HepG2 (cell line): ENCODE data around the gene RIMS3. TPM values are rescaled to one million over a fixed set of nuclear protein-coding genes. Genes with fewer than 3 reads are reported as not detected.

Experiments used
- ATAC-seq: fragments of 200-7000 bp; cut with Tn5 transposase; 3 replicates; pipeline ENCODE4 v1.9.1; 2020; ENCODE audit warnings: mild to moderate bottlenecking, moderate library complexity
- BruUV-seq: library from RNA; stranded (reverse); fragments of 400-500 nt; replicated peaks from 2 replicates; lab custom pipeline; 2021; lab: Mats Ljungman, UMichigan
- CTCF ChIA-PET: fragments of 300-600 bp; formaldehyde crosslinking; extraction: SDS; loops from one replicate; lab custom pipeline; 2021; ENCODE audit warnings: low total read pairs, inconsistent platforms, low intra/inter-chr PET ratio; lab: Yijun Ruan, JAX
- POLR2A ChIA-PET: fragments of 350-600 bp; sonication (Branson Sonifier 250); formaldehyde crosslinking; loops from one replicate; lab custom pipeline; 2020; ENCODE audit warnings: antibody characterized with exemption, inconsistent platforms; lab: Yijun Ruan, JAX
- DNase-seq: peaks from one replicate; pipeline ENCODE4 v3.0.0-alpha.2; 2015; ENCODE audit warnings: low spot score
- FAIRE-seq: peaks from 3 replicates; lab custom pipeline; 2011; peaks lifted over from hg19 to GRCh38; lab: Jason Lieb, UNC
- H2AFZ ChIP-seq: one replicate; pipeline ENCODE4 v1.6.1; 2011; ENCODE audit warnings: low read length, inconsistent platforms
- H3K27ac ChIP-seq: fragments of 300-600 bp; 3 replicates; pipeline ENCODE4 v1.8.0; 2011; ENCODE audit warnings: mixed run types, mild to moderate bottlenecking, mixed read lengths, low read length, inconsistent platforms; ENCODE audit not compliant: insufficient read depth; ENCODE audit errors: extremely low read length
- H3K27me3 ChIP-seq, 2 experiments: fragments of 200-600 bp in 1 of 2; 2 replicates in 1 of 2; 3 replicates in 1 of 2; pipeline versions ENCODE4 v1.6.0 to v1.8.0; 2011; ENCODE audit warnings: low read length in 2 of 2, mild to moderate bottlenecking in 2 of 2, moderate library complexity in 2 of 2, inconsistent platforms in 1 of 2; ENCODE audit not compliant: insufficient read depth in 2 of 2, control insufficient read depth in 1 of 2
- H3K36me3 ChIP-seq, 2 experiments: fragments of 200-600 bp in 1 of 2; replicated peaks in 1 of 2; 2 replicates in 1 of 2; 3 replicates in 1 of 2; pipeline versions ENCODE4 v1.5.1 to v1.8.0; 2011; ENCODE audit warnings: low read length in 2 of 2, inconsistent platforms in 1 of 2; ENCODE audit not compliant: insufficient read depth in 2 of 2, control insufficient read depth in 1 of 2
- H3K4me1 ChIP-seq: 2 replicates; pipeline ENCODE4 v1.5.1; 2012; ENCODE audit warnings: low read length, inconsistent platforms; ENCODE audit not compliant: insufficient read depth
- H3K4me2 ChIP-seq: 2 replicates; pipeline ENCODE4 v1.6.0; 2011; ENCODE audit warnings: low read depth, low read length, inconsistent platforms
- H3K4me3 ChIP-seq, 3 experiments: fragments of 200-600 bp in 1 of 3; sonication (generic), shearing (Covaris generic) in 1 of 3; replicated peaks in 1 of 3; 2 replicates each; pipeline ENCODE4 v1.5.1; 2011 to 2016; ENCODE audit warnings: low read length in 3 of 3, inconsistent platforms in 2 of 3, low read depth in 2 of 3, mild to moderate bottlenecking in 2 of 3, control low read depth in 1 of 3, mixed read lengths in 1 of 3; ENCODE audit not compliant: insufficient read depth in 1 of 3
- H3K79me2 ChIP-seq: one replicate; pipeline ENCODE4 v1.6.1; 2011; ENCODE audit warnings: low read length, inconsistent platforms; ENCODE audit not compliant: insufficient read depth
- H3K9ac ChIP-seq: 2 replicates; pipeline ENCODE4 v1.6.0; 2011; ENCODE audit warnings: mild to moderate bottlenecking, low read depth, low read length, inconsistent platforms; ENCODE audit not compliant: insufficient read depth
- H3K9me3 ChIP-seq: 2 replicates; pipeline ENCODE4 v1.5.1; 2012; ENCODE audit warnings: mild to moderate bottlenecking, low read length
- H4K20me1 ChIP-seq: 2 replicates; pipeline ENCODE4 v1.6.0; 2011; ENCODE audit warnings: inconsistent platforms, mild to moderate bottlenecking, low read length, moderate library complexity; ENCODE audit not compliant: insufficient read depth
- AKAP8 ChIP-seq: sonication (generic); formaldehyde crosslinking; IDR thresholded peaks from 2 replicates; pipeline ENCODE4 v1.5.1; 2020; ENCODE audit warnings: mild to moderate bottlenecking, missing genetic modification reagents
- FLYWCH1 ChIP-seq: sonication (generic); formaldehyde crosslinking; IDR thresholded peaks from 2 replicates; pipeline ENCODE4 v1.8.1; 2023; ENCODE audit warnings: mild to moderate bottlenecking, missing genetic modification reagents
- FOSL2 ChIP-seq: sonication (generic); formaldehyde crosslinking; IDR thresholded peaks from 2 replicates; pipeline ENCODE4 v1.4.0; 2020; ENCODE audit warnings: missing genetic modification reagents
- GATAD2A ChIP-seq: IDR thresholded peaks from 2 replicates; pipeline ENCODE4 v1.6.1; 2016
- HMG20A ChIP-seq: IDR thresholded peaks from 2 replicates; pipeline ENCODE4 v1.6.1; 2016; ENCODE audit warnings: borderline replicate concordance
- KLF12 ChIP-seq: sonication (generic); formaldehyde crosslinking; IDR thresholded peaks from 2 replicates; pipeline ENCODE4 v1.4.0; 2020; ENCODE audit warnings: missing genetic modification reagents, borderline replicate concordance
- MXI1 ChIP-seq: IDR thresholded peaks from 3 replicates; pipeline ENCODE4 v1.6.1; 2012; ENCODE audit warnings: low read depth, low read length, inconsistent platforms, borderline replicate concordance
- NBN ChIP-seq: fragments of 450-650 bp; conservative IDR thresholded peaks from 2 replicates; pipeline ENCODE4 v1.6.1; 2017
- POLR2A ChIP-seq, 2 experiments: IDR thresholded peaks; 2 replicates each; pipeline ENCODE4 v1.6.1; 2011; ENCODE audit warnings: low read depth in 2 of 2, low read length in 2 of 2, mild to moderate bottlenecking in 1 of 2, moderate library complexity in 1 of 2; ENCODE audit not compliant: insufficient read depth in 1 of 2
- RAD51 ChIP-seq: fragments of 450-650 bp; IDR thresholded peaks from 2 replicates; pipeline ENCODE4 v1.6.1; 2016; ENCODE audit warnings: borderline replicate concordance
- SIN3B ChIP-seq: fragments of 150-350 bp; IDR thresholded peaks from 2 replicates; pipeline ENCODE4 v1.6.1; 2014; ENCODE audit warnings: low read length
- SMYD3 ChIP-seq: sonication (generic); formaldehyde crosslinking; IDR thresholded peaks from 2 replicates; pipeline ENCODE4 v1.8.1; 2023; ENCODE audit warnings: mild to moderate bottlenecking, missing genetic modification reagents
- TEAD3 ChIP-seq: optimal IDR thresholded peaks from 2 replicates; pipeline ENCODE3; 2016; ENCODE audit warnings: borderline replicate concordance
- TP53 ChIP-seq: sonication (generic); formaldehyde crosslinking; conservative IDR thresholded peaks from 2 replicates; pipeline ENCODE4 v1.4.0; 2020; ENCODE audit warnings: missing genetic modification reagents
- ZFY ChIP-seq: sonication (generic); formaldehyde crosslinking; IDR thresholded peaks from 2 replicates; pipeline ENCODE4 v1.4.0; 2020; ENCODE audit warnings: missing genetic modification reagents
- ZNF274 ChIP-seq: sonication (generic); formaldehyde crosslinking; IDR thresholded peaks from 2 replicates; pipeline ENCODE4 v1.5.1; 2020; ENCODE audit warnings: mild to moderate bottlenecking, missing genetic modification reagents
- ZNF329 ChIP-seq: sonication (generic); formaldehyde crosslinking; IDR thresholded peaks from 2 replicates; pipeline ENCODE4 v1.9.0; 2021; ENCODE audit warnings: low read depth, mild to moderate bottlenecking, missing genetic modification reagents
- ZNF572 ChIP-seq: sonication (generic); formaldehyde crosslinking; IDR thresholded peaks from 2 replicates; pipeline ENCODE4 v1.5.1; 2020; ENCODE audit warnings: mild to moderate bottlenecking, missing genetic modification reagents
- ZNF710 ChIP-seq: sonication (generic); formaldehyde crosslinking; IDR thresholded peaks from 2 replicates; pipeline ENCODE4 v1.5.0; 2020; ENCODE audit warnings: mild to moderate bottlenecking, missing genetic modification reagents, borderline replicate concordance
- ZNF792 ChIP-seq: IDR thresholded peaks from 2 replicates; pipeline ENCODE4 v1.6.1; 2016
- ZSCAN25 ChIP-seq: sonication (generic); formaldehyde crosslinking; IDR thresholded peaks from 2 replicates; pipeline ENCODE4 v1.8.0; 2022; ENCODE audit warnings: mild to moderate bottlenecking, missing genetic modification reagents
- WGBS: methylation state at CpG from one replicate; pipeline ENCODE4 v1.1.6; 2017; ENCODE audit warnings: low lambda C conversion rate; 5-methylcytosine and 5-hydroxymethylcytosine counted together
- in situ Hi-C: cut with HindIII; loops from 2 replicates; pipeline ENCODE4 v1.10.0; 2017; ENCODE audit warnings: low pct_unique_long_range_greater_than_20kb; ENCODE audit not compliant: extremely low pct_ligation_motif_present
- intact Hi-C: fragments of 100-400 bp; cut with micrococcal nuclease; formaldehyde crosslinking; loops from one replicate; pipeline ENCODE4 v1.10.0; 2022; ENCODE audit not compliant: unreplicated experiment
- polyA plus RNA-seq, 8 experiments: library from polyadenylated mRNA; depleted of rRNA in 3 of 8; stranded (reverse) in 7 of 8; unstranded in 1 of 8; fragments of >200 nt; fragmentation: Illumina TruSeq in 4 of 8; extraction: Trizol in 4 of 8; gene quantifications; 2 replicates each; pipeline versions ENCODE4 v1.2.1 to v1.2.3, GENCODE V29; 2011 to 2016; ENCODE audit warnings: low read depth in 4 of 8, missing spikeins in 1 of 8, mixed read lengths in 1 of 8; ENCODE audit not compliant: insufficient read depth in 1 of 8
- total RNA-seq, 5 experiments: library from RNA; depleted of rRNA; stranded (reverse); fragments of >200 nt; fragmentation: Illumina TruSeq; extraction: Trizol; gene quantifications; 2 replicates each; pipeline ENCODE4 v1.2.3, GENCODE V29; 2016; ENCODE audit warnings: low read depth in 1 of 5
- TF ChIP-seq, protein P1 (sequence below): sonication (generic); formaldehyde crosslinking; IDR thresholded peaks from 2 replicates; pipeline ENCODE4 v1.4.0; 2020; ENCODE audit warnings: missing genetic modification reagents, mild to moderate bottlenecking, borderline replicate concordance

RIMS3 gene
- total and polyA plus RNA-seq, 2 of the 13 experiments (the other 11 are each of a cell fraction or from before 2014, with no cell fraction given): 2.1 to 5.4 TPM

DNA sequence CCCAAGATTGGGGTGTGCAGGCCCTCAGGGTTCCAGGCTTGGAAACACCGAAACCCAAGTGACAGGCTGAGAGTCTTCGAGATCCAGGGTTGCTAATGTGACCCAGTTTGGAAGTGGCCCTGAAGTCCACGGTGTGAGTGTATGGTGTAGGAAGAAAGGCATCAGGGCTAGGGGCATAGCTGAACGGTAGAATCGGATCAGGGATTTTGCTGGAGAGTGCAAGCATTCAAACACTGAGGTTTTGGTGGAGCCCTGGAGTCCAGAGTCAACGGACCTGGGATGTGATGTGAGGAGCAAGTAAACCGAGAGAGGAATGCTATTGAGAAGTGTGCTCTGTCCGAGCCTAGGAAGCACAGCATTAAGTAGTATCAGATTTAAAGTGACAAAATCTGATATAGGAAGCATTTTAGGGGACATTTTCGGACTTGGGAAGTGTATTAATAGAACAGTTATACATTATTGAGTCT, 27.0 kb upstream of the RIMS3 start:
- H3K9me3 ChIP-seq: no peaks in the 10 kb centered on the region
- H2AFZ ChIP-seq: no peak overlapping the region
- H3K27me3 ChIP-seq: peaks cover 0 to 3% of the 10 kb centered on the region in 2 experiments; a peak in 1 of 5 replicates
- H3K79me2 ChIP-seq: peaks cover 71% of the 10 kb centered on the region
- BruUV-seq: TSS peak; percentile 56
- H3K27ac ChIP-seq: peak overlapping the region; percentile 97
- POLR2A ChIA-PET: interaction anchor here (1.0 to 5.4 kb wide), 18 partner anchors 10 to 170 kb away, joined by 3 to 147 read pairs (median 14); partner anchors contain the start of genes CITED4, RIMS3 and ZNF684
- CTCF ChIA-PET: no interaction called here
- H3K36me3 ChIP-seq: 0 out of 5 replicates have a peak, but pooled peaks cover 1 to 4% of the 10 kb centered on the region in 2 experiments
- DNase-seq (peak; percentile 34), FAIRE-seq (peak; percentile 4), ATAC-seq (peak; percentile 58)
- H3K4me1 ChIP-seq: peaks cover 62% of the 10 kb centered on the region
- H3K4me3 ChIP-seq: peak overlapping the region; percentile 74 to 81 (median 81)
- under 1% methylated on average over 9 of the region's 9 CpGs for WGBS
- intact Hi-C loops (loop anchor here (1.0 to 5.0 kb wide), 3 partner anchors 17 to 160 kb away; no protein-coding TSS in a partner anchor), in situ Hi-C loops (no loop called here)
- H4K20me1 ChIP-seq: no peaks in the 10 kb centered on the region; the same call in 1 of the 2 replicates
- peak overlapping the region; percentile 100 for H3K4me2 ChIP-seq
- H3K9ac ChIP-seq: peak overlapping the region; percentile 97
- TF ChIP-seq AKAP8: peak; percentile 15; the same call in 1 of the 2 replicates
- TF ChIP-seq NBN: no peak
- TF ChIP-seq ZNF572 (CRISPR knock-in tag): 0 out of 2 replicates have a peak, but pooled peaks have one; percentile 3
- TF ChIP-seq TEAD3 (CRISPR knock-in tag): peak; percentile 4
- TF ChIP-seq, protein P1, sequence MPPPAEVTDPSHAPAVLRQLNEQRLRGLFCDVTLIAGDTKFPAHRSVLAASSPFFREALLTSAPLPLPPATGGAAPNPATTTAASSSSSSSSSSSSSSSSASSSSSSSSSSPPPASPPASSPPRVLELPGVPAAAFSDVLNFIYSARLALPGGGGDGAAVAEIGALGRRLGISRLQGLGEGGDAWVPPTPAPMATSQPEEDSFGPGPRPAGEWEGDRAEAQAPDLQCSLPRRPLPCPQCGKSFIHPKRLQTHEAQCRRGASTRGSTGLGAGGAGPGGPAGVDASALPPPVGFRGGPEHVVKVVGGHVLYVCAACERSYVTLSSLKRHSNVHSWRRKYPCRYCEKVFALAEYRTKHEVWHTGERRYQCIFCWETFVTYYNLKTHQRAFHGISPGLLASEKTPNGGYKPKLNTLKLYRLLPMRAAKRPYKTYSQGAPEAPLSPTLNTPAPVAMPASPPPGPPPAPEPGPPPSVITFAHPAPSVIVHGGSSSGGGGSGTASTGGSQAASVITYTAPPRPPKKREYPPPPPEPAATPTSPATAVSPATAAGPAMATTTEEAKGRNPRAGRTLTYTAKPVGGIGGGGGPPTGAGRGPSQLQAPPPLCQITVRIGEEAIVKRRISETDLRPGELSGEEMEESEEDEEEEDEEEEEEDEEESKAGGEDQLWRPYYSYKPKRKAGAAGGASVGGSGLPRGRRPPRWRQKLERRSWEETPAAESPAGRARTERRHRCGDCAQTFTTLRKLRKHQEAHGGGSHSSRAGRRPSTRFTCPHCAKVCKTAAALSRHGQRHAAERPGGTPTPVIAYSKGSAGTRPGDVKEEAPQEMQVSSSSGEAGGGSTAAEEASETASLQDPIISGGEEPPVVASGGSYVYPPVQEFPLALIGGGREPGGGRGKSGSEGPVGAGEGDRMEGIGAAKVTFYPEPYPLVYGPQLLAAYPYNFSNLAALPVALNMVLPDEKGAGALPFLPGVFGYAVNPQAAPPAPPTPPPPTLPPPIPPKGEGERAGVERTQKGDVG (CRISPR knock-in tag): no peak
- TF ChIP-seq ZSCAN25 (CRISPR knock-in tag): peak; percentile 9; the same call in 1 of the 2 replicates
- TF ChIP-seq HMG20A (CRISPR knock-in tag): no peak
- TF ChIP-seq MXI1: no peak
- 0 out of 4 replicates have a peak, but pooled peaks of 1 of the 2 experiments have one; percentile 7 for TF ChIP-seq POLR2A (IDR thresholded peaks at IDR 0.05; ENCODE audit: insufficient read depth in 1 of 2, low read depth in 2 of 2, low read length in 2 of 2)
- TF ChIP-seq KLF12: 0 out of 2 replicates have a peak, but pooled peaks have one; percentile 27
- TF ChIP-seq GATAD2A: 0 out of 2 replicates have a peak, but pooled peaks have one; percentile 7
- peak; percentile 37; the same call in 1 of the 2 replicates for TF ChIP-seq ZFY (CRISPR knock-in tag)
- peak; percentile 58; the same call in 1 of the 2 replicates for TF ChIP-seq SMYD3
- TF ChIP-seq ZNF329: peak; percentile 49; the same call in 1 of the 2 replicates
- 0 out of 2 replicates have a peak, but pooled peaks have one; percentile 58 for TF ChIP-seq FLYWCH1
- TF ChIP-seq RAD51: peak; percentile 26; the same call in 1 of the 2 replicates
- TF ChIP-seq TP53: 0 out of 2 replicates have a peak, but pooled peaks have one; percentile 15
- TF ChIP-seq SIN3B: no peak
- peak; percentile 22; the same call in 1 of the 2 replicates for TF ChIP-seq FOSL2 (CRISPR knock-in tag)
- TF ChIP-seq ZNF792 (CRISPR knock-in tag): peak; percentile 48; the same call in 1 of the 2 replicates
- TF ChIP-seq ZNF274 (CRISPR knock-in tag): no peak
- TF ChIP-seq ZNF710 (CRISPR knock-in tag): 0 out of 2 replicates have a peak, but pooled peaks have one; percentile 25
